Measurements from ENCODE around the gene PTEN. TPM values are rescaled to one million over a fixed set of nuclear protein-coding genes. Genes with fewer than 3 reads are reported as not detected.
"Not testable (repeated sequence)": the region's sequence is repeated elsewhere in the genome, so short reads cannot be mapped to it uniquely, and the experiment has no call there.

PTEN gene
- total RNA-seq, 1 experiment from 2014 or later: 281 TPM

DNA sequence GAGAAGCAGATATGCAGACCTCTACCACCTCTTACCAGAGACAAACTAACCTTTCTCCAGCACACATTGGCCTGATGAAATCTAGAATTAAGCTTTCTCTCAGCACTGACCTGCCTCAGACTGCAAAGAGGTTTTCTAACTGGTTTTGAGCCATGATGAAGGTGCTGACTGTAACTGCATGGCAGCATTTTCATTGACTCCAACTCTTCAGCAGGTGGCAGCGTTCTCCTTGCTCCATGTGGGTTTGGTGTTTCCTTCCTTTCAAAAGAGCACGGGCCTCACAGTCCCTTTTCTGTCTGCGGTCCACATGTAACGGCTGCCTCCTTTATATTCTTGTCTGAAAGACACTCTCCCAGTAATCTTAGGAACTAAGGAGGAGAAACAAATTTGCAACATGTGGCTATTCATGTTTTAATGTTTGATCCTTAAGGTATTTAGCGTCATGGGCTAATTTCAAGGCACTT, 12.7 kb upstream of the PTEN start:
- no peaks in the 10 kb centered on the region for H3K79me2 ChIP-seq (ENCODE audit: low read length)
- H3K27me3 ChIP-seq (ENCODE audit: low read length): no peaks in the 10 kb centered on the region
- DNase-seq: peak; percentile 79
- no peaks in the 10 kb centered on the region for H4K20me1 ChIP-seq (ENCODE audit: insufficient read depth, low read depth, low read length)
- H3K9me2 ChIP-seq (replicated peaks; ENCODE audit: insufficient read depth, low read length): no peaks in the 10 kb centered on the region
- H3K4me1 ChIP-seq (ENCODE audit: low read length): peaks cover 9% of the 10 kb centered on the region
- H3K27ac ChIP-seq (ENCODE audit: low read length): no peak overlapping the region
- no peak overlapping the region for H3K4me3 ChIP-seq (ENCODE audit: low read length)
- H2AFZ ChIP-seq (ENCODE audit: low read length): peak overlapping the region; percentile 84
- H3K9ac ChIP-seq (ENCODE audit: low read length): peak overlapping the region; percentile 45
- H3K4me2 ChIP-seq (ENCODE audit: low read depth, low read length, poor library complexity, severe bottlenecking): peak overlapping the region; percentile 44
- no peaks in the 10 kb centered on the region for H3K9me3 ChIP-seq (ENCODE audit: low read length)
- H3K36me3 ChIP-seq (ENCODE audit: insufficient read depth, low read length): no peaks in the 10 kb centered on the region

DNA sequence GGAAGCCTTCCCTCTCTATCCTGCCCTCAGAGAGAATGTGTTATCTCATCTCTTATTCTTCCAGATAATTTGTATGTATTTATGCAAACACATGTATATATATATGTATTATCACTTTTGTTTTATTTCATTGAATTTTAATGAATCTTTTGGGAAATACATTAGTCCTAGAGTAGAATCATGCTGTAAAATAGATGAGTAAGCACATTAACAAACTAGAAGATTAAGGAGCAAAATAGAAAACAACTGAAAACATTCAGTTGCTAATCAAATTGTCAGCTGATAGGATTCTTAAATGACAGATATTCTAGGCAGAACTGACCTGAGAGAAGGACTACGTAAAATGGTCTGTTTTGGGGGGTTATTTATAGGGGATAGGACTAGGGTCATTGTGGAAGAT, 11.3 kb upstream of the PTEN start:
- DNase-seq: no peak
- H3K27me3 ChIP-seq (ENCODE audit: low read length): no peaks in the 10 kb centered on the region
- H3K9ac ChIP-seq (ENCODE audit: low read length): no peak overlapping the region
- no peak overlapping the region for H3K4me2 ChIP-seq (ENCODE audit: low read depth, low read length, poor library complexity, severe bottlenecking)
- H3K9me2 ChIP-seq (replicated peaks; ENCODE audit: insufficient read depth, low read length): no peaks in the 10 kb centered on the region
- H3K27ac ChIP-seq (ENCODE audit: low read length): no peak overlapping the region
- no peaks in the 10 kb centered on the region for H3K9me3 ChIP-seq (ENCODE audit: low read length)
- H4K20me1 ChIP-seq (ENCODE audit: insufficient read depth, low read depth, low read length): no peaks in the 10 kb centered on the region
- H3K4me1 ChIP-seq (ENCODE audit: low read length): peaks cover 9% of the 10 kb centered on the region
- no peaks in the 10 kb centered on the region for H3K79me2 ChIP-seq (ENCODE audit: low read length)
- no peak overlapping the region for H3K4me3 ChIP-seq (ENCODE audit: low read length)
- no peak overlapping the region for H2AFZ ChIP-seq (ENCODE audit: low read length)
- no peaks in the 10 kb centered on the region for H3K36me3 ChIP-seq (ENCODE audit: insufficient read depth, low read length)

DNA sequence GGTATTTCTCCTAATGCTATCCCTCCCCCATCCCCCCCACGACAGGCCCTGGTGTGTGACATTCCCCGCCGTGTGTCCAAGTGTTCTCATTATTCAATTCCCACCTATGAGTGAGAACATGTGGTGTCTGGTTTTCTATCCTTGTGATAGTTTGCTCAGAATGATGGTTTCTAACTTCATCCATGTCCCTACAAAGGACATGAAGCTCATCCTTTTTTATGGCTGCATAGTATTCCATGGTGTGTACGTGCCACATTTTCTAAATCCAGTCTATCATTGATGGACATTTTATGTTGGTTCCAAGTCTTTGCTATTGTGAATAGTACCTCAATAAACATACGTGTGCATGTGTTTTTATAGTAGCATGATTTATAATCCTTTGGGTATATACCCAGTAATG, 8.2 kb upstream of the PTEN start:
- not testable (repeated sequence) for H3K27me3 ChIP-seq (ENCODE audit: low read length); H3K9me3 ChIP-seq (ENCODE audit: low read length); H3K9me2 ChIP-seq (replicated peaks; ENCODE audit: insufficient read depth, low read length); H3K4me3 ChIP-seq (ENCODE audit: low read length); H4K20me1 ChIP-seq (ENCODE audit: insufficient read depth, low read depth, low read length); H2AFZ ChIP-seq (ENCODE audit: low read length); DNase-seq; H3K4me1 ChIP-seq (ENCODE audit: low read length); H3K36me3 ChIP-seq (ENCODE audit: insufficient read depth, low read length); H3K9ac ChIP-seq (ENCODE audit: low read length); H3K4me2 ChIP-seq (ENCODE audit: low read depth, low read length, poor library complexity, severe bottlenecking); H3K27ac ChIP-seq (ENCODE audit: low read length); H3K79me2 ChIP-seq (ENCODE audit: low read length)

DNA sequence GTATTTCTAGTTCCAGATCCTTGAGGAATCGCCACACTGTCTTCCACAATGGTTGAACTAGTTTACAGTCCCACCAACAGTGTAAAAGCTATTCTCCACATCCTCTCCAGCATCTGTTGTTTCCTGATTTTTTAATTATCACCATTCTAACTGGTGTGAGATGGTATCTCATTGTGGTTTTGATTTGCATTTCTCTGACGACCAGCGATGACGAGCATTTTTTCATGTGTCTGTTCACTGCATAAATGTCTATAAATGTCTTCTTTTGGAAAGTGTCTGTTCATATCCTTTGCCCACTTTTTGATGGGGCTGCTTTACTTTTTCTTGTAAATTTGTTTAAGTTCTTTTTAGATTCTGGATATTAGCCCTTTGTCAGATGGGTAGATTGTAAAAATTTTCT, 7.8 kb upstream of the PTEN start:
- H3K4me3 ChIP-seq (ENCODE audit: low read length); H3K27me3 ChIP-seq (ENCODE audit: low read length); H3K9me2 ChIP-seq (replicated peaks; ENCODE audit: insufficient read depth, low read length); H2AFZ ChIP-seq (ENCODE audit: low read length); H3K27ac ChIP-seq (ENCODE audit: low read length); H3K9ac ChIP-seq (ENCODE audit: low read length); DNase-seq; H4K20me1 ChIP-seq (ENCODE audit: insufficient read depth, low read depth, low read length); H3K4me2 ChIP-seq (ENCODE audit: low read depth, low read length, poor library complexity, severe bottlenecking); H3K79me2 ChIP-seq (ENCODE audit: low read length); H3K36me3 ChIP-seq (ENCODE audit: insufficient read depth, low read length); H3K9me3 ChIP-seq (ENCODE audit: low read length): not testable (repeated sequence)
- peaks cover 11% of the 10 kb centered on the region for H3K4me1 ChIP-seq (ENCODE audit: low read length)

DNA sequence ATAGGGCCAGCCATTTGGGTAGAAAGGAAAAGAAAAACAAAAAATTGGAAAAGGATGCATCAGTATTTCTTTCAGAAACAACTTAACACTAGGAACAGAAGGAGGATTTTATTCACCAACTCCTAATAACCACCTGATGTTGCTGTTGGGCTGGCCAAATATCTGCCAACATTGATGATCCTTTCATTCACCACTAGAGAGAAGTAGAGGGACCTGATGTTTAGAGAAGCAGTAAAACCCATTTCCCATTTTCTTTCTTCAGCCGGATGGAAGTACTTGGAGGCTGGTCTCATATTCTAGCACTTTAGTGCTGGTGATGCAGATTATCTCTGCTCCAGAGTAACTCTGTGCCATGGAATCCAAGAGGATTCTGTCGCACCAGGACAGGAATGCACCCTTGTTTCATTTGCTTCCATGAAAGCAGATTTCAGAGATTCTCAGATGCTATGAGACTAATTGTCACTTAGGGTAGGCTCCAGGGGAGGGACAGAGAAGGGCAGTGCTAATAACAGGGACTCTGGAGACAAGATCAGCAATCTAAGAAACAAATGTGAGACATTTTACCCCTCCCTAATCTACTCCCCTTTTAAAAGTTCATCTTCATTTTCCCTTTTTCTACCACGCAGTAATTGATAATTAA, 3.1 kb upstream of the PTEN start:
- Histone ChIP-seq H3K9me3 (ENCODE audit: low read length) (no peaks in the 10 kb centered on the region), H3K9me2 (replicated peaks; ENCODE audit: insufficient read depth, low read length) (no peaks in the 10 kb centered on the region), H4K20me1 (ENCODE audit: insufficient read depth, low read depth, low read length) (no peaks in the 10 kb centered on the region), H3K27me3 (ENCODE audit: low read length) (no peaks in the 10 kb centered on the region), H3K4me2 (ENCODE audit: low read depth, low read length, poor library complexity, severe bottlenecking) (peak overlapping the region; percentile 93), H3K4me1 (ENCODE audit: low read length) (peaks cover 19% of the 10 kb centered on the region), H3K9ac (ENCODE audit: low read length) (peak overlapping the region; percentile 96), H3K36me3 (ENCODE audit: insufficient read depth, low read length) (peaks cover 9% of the 10 kb centered on the region; the same call in 1 of the 2 replicates), H2AFZ (ENCODE audit: low read length) (no peak overlapping the region), H3K27ac (ENCODE audit: low read length) (peak overlapping the region; percentile 97), H3K4me3 (ENCODE audit: low read length) (peak overlapping the region; percentile 69; the same call in 1 of the 2 replicates), H3K79me2 (ENCODE audit: low read length) (peaks cover 13% of the 10 kb centered on the region)
- DNase-seq: peak; percentile 84

DNA sequence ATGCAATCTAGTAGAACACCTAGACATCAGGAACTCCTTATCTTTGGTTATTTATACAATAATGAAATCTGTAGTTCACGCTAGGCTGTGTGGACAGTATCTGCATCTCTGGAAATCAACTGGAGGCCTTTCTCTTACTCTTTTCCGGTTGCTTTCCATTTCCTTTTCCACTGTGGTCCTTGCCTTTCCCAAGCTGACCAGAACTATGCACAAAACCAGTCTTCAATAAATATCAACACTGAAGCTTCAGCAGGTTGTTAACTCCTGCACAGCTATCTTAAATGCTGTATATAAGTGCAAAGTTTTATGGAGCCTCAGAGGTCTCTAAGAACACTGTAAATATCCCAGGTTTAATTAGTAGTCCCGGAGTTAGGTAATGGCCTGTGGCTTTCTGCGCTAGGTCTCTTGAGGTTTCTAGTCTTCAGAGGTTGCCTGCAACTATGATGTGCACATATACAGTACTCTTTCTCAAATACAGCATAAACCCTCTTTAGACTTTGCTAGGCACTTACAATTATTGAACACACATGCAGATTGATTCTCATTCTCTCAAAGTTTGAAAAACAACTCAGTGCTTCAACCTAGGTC, 2.5 kb upstream of the PTEN start:
- Histone ChIP-seq H2AFZ (ENCODE audit: low read length) (no peak overlapping the region), H3K79me2 (ENCODE audit: low read length) (peaks cover 19% of the 10 kb centered on the region), H3K27me3 (ENCODE audit: low read length) (no peaks in the 10 kb centered on the region), H3K36me3 (ENCODE audit: insufficient read depth, low read length) (peaks cover 16% of the 10 kb centered on the region), H3K4me3 (ENCODE audit: low read length) (peak overlapping the region; percentile 69), H3K4me2 (ENCODE audit: low read depth, low read length, poor library complexity, severe bottlenecking) (peak overlapping the region; percentile 93), H3K27ac (ENCODE audit: low read length) (peak overlapping the region; percentile 97), H3K9me2 (replicated peaks; ENCODE audit: insufficient read depth, low read length) (no peaks in the 10 kb centered on the region), H4K20me1 (ENCODE audit: insufficient read depth, low read depth, low read length) (no peaks in the 10 kb centered on the region), H3K9me3 (ENCODE audit: low read length) (no peaks in the 10 kb centered on the region), H3K4me1 (ENCODE audit: low read length) (peaks cover 19% of the 10 kb centered on the region), H3K9ac (ENCODE audit: low read length) (peak overlapping the region; percentile 96)
- DNase-seq: peak; percentile 56

DNA sequence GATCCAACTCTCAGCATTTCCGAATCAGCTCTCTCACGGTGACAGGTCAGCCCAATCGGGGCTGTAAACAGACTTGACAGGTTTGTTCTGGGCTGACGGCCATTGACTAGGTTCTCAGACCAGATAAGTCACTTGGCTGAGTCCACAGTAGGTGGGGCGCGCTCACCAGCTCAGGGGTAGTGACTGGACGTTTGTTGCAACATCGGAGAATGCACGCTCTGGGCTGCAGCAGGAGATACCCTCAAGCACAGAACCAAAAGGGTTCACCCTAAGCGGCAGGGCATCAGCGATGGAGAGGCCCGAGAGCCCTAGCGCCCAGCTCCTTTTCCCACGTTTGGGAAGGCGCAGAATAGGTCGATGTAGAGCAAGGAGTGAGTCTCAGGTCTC, 1.9 kb upstream of the PTEN start:
- H3K9me2 ChIP-seq (replicated peaks; ENCODE audit: insufficient read depth, low read length): no peaks in the 10 kb centered on the region
- no peaks in the 10 kb centered on the region for H3K9me3 ChIP-seq (ENCODE audit: low read length)
- H4K20me1 ChIP-seq (ENCODE audit: insufficient read depth, low read depth, low read length): no peaks in the 10 kb centered on the region
- peak overlapping the region; percentile 97 for H3K27ac ChIP-seq (ENCODE audit: low read length)
- peak; percentile 71 for DNase-seq
- H3K4me2 ChIP-seq (ENCODE audit: low read depth, low read length, poor library complexity, severe bottlenecking): peak overlapping the region; percentile 93
- H2AFZ ChIP-seq (ENCODE audit: low read length): no peak overlapping the region
- peaks cover 19% of the 10 kb centered on the region for H3K4me1 ChIP-seq (ENCODE audit: low read length)
- H3K27me3 ChIP-seq (ENCODE audit: low read length): no peaks in the 10 kb centered on the region
- peaks cover 22% of the 10 kb centered on the region for H3K36me3 ChIP-seq (ENCODE audit: insufficient read depth, low read length)
- H3K4me3 ChIP-seq (ENCODE audit: low read length): peak overlapping the region; percentile 69
- peaks cover 25% of the 10 kb centered on the region for H3K79me2 ChIP-seq (ENCODE audit: low read length)
- H3K9ac ChIP-seq (ENCODE audit: low read length): peak overlapping the region; percentile 96

DNA sequence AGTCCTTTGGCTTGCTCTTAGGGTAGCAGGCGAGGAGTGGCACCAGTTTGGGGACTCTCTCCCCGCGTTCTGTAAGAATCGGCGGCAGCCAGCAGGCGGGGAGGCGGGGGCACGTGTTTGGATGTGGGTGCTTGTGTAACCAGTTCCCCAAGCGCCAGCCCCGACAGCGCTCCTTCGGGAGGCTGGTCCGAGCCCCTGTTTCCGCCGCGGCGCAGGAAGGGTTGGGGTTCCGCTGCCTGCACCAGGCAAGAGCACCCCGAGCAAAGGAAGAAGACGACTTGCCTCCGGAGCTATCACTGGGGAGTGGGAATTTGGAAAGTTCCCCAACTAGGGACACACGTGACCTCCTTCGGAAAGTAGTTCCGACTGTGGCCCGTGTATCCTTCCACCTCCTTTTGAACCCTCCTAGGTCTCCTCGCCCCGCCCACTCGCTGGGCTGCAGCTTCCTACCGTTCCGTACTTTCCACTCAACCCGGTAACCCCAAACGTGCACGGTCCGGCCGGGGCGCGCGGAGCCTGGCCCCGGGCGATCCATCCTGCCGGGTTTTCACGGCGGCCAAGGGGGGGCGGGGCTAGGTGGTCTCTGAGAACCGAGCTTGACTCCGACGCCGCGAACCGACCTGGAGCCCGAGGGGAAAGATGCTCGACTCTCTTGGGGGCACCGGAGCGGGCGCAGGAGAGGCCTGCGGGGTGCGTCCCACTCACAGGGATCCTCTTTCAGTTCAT, 1.3 kb upstream of the PTEN start:
- H4K20me1 ChIP-seq (ENCODE audit: insufficient read depth, low read depth, low read length): no peaks in the 10 kb centered on the region
- no peaks in the 10 kb centered on the region for H3K27me3 ChIP-seq (ENCODE audit: low read length)
- H3K9me3 ChIP-seq (ENCODE audit: low read length): no peaks in the 10 kb centered on the region
- H3K4me2 ChIP-seq (ENCODE audit: low read depth, low read length, poor library complexity, severe bottlenecking): peak overlapping the region; percentile 93
- H3K9me2 ChIP-seq (replicated peaks; ENCODE audit: insufficient read depth, low read length): no peaks in the 10 kb centered on the region
- H3K9ac ChIP-seq (ENCODE audit: low read length): peak overlapping the region; percentile 96
- H3K27ac ChIP-seq (ENCODE audit: low read length): peak overlapping the region; percentile 97
- H3K79me2 ChIP-seq (ENCODE audit: low read length): peaks cover 31% of the 10 kb centered on the region
- H3K4me1 ChIP-seq (ENCODE audit: low read length): peaks cover 19% of the 10 kb centered on the region
- peak; percentile 96 for DNase-seq
- H3K36me3 ChIP-seq (ENCODE audit: insufficient read depth, low read length): peaks cover 27% of the 10 kb centered on the region
- no peak overlapping the region for H2AFZ ChIP-seq (ENCODE audit: low read length)
- H3K4me3 ChIP-seq (ENCODE audit: low read length): peak overlapping the region; percentile 69

Data from Karpas-422 (cell line).